ENCODE results near the gene EYA2.

DNA sequence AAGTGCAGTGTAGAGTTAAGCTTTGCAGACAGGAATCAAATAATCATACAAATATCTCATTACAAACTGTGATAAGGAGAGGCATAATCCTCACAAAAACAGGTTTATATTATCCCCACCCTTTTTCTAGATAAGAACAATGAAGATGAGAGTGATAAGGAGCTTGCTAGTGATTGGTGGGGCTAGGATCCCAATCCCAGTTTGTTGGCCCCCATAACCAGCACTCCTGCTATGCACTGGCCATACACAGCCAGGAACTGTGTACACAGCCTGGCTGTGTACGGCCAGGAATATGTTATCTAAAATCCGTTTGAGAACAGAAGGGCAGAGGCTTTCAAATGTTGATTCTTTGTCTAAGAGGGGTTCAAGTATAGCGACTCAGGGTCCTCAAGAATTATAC, 180.6 kb downstream of the EYA2 start:
- no peak for TF ChIP-seq POLR2AphosphoS5 (IDR thresholded peaks at IDR 0.05; ENCODE audit: low read depth, low read length)
- no peak for TF ChIP-seq POLR2A (IDR thresholded peaks at IDR 0.05; ENCODE audit: low read depth, low read length)
